H9 (cell line): ENCODE data around the gene MRPL36. TPM values are rescaled to one million over a fixed set of nuclear protein-coding genes. Genes with fewer than 3 reads are reported as not detected.

ENCODE experiments used
- DNase-seq: peaks from one replicate; pipeline ENCODE4 v3.0.0-alpha.2; 2017
- H2AFZ ChIP-seq: one replicate; pipeline ENCODE4 v1.6.1; 2013; ENCODE audit warnings: mild to moderate bottlenecking, low read length, control low read depth, moderate library complexity
- H2AK5ac ChIP-seq: 2 replicates; pipeline ENCODE4 v1.6.1; 2013; ENCODE audit warnings: low read length, control low read depth, mixed read lengths; ENCODE audit not compliant: insufficient read length
- H2BK120ac ChIP-seq: one replicate; pipeline ENCODE4 v1.6.1; 2013; ENCODE audit warnings: low read depth, mild to moderate bottlenecking, low read length, control low read depth, inconsistent platforms; ENCODE audit not compliant: poor library complexity, severe bottlenecking
- H2BK12ac ChIP-seq: 2 replicates; pipeline ENCODE4 v1.6.1; 2013; ENCODE audit warnings: low read length, control low read depth, mixed read lengths, low read depth; ENCODE audit not compliant: insufficient read length
- H2BK15ac ChIP-seq: 2 replicates; pipeline ENCODE4 v1.6.1; 2013; ENCODE audit warnings: low read depth, low read length, control low read depth
- H2BK20ac ChIP-seq: one replicate; pipeline ENCODE4 v1.6.1; 2013; ENCODE audit warnings: low read depth, mild to moderate bottlenecking, low read length, control low read depth, inconsistent platforms; ENCODE audit not compliant: poor library complexity, severe bottlenecking
- H2BK5ac ChIP-seq: 2 replicates; pipeline ENCODE4 v1.6.1; 2013; ENCODE audit warnings: low read length, control low read depth, mixed read lengths; ENCODE audit not compliant: insufficient read length
- H3K14ac ChIP-seq: 2 replicates; pipeline ENCODE4 v1.6.1; 2013; ENCODE audit warnings: low read length, control low read depth; ENCODE audit not compliant: insufficient read depth
- H3K18ac ChIP-seq: 2 replicates; pipeline ENCODE4 v1.6.1; 2013; ENCODE audit warnings: low read depth, mild to moderate bottlenecking, mixed read lengths, low read length, control low read depth; ENCODE audit not compliant: insufficient read length
- H3K23ac ChIP-seq: 2 replicates; pipeline ENCODE4 v1.6.1; 2013; ENCODE audit warnings: low read length, control low read depth, mixed read lengths, low read depth; ENCODE audit not compliant: insufficient read length
- H3K23me2 ChIP-seq: 2 replicates; pipeline ENCODE4 v1.6.1; 2013; ENCODE audit warnings: low read depth, mild to moderate bottlenecking, mixed read lengths, low read length, control low read depth; ENCODE audit not compliant: insufficient read length, poor library complexity, severe bottlenecking
- H3K27ac ChIP-seq: 2 replicates; pipeline ENCODE4 v1.5.1; 2013; ENCODE audit warnings: low read length, control low read depth, mixed read lengths, low read depth; ENCODE audit not compliant: insufficient read length
- H3K27me3 ChIP-seq: 2 replicates; pipeline ENCODE4 v1.6.1; 2013; ENCODE audit warnings: low read length, control low read depth, inconsistent platforms; ENCODE audit not compliant: insufficient read depth
- H3K4ac ChIP-seq: 2 replicates; pipeline ENCODE4 v1.6.1; 2013; ENCODE audit warnings: low read depth, mild to moderate bottlenecking, control low read depth, inconsistent platforms, low read length, moderate library complexity
- H3K4me1 ChIP-seq: 2 replicates; pipeline ENCODE4 v1.6.1; 2013; ENCODE audit warnings: low read length, control low read depth, inconsistent platforms; ENCODE audit not compliant: insufficient read depth
- H3K4me2 ChIP-seq: 2 replicates; pipeline ENCODE4 v1.6.1; 2013; ENCODE audit warnings: low read length, control low read depth, mixed read lengths; ENCODE audit not compliant: insufficient read length, insufficient read depth
- H3K56ac ChIP-seq: 2 replicates; pipeline ENCODE4 v1.6.1; 2013; ENCODE audit warnings: low read depth, mild to moderate bottlenecking, mixed read lengths, low read length, control low read depth; ENCODE audit not compliant: insufficient read length
- H3K79me1 ChIP-seq: 2 replicates; pipeline ENCODE4 v1.6.1; 2013; ENCODE audit warnings: low read depth, mild to moderate bottlenecking, moderate library complexity, low read length, control low read depth, inconsistent platforms; ENCODE audit not compliant: insufficient read depth, poor library complexity, severe bottlenecking
- H3K79me2 ChIP-seq: 2 replicates; pipeline ENCODE4 v1.6.1; 2013; ENCODE audit warnings: low read length, control low read depth, inconsistent platforms; ENCODE audit not compliant: insufficient read depth
- H3K9ac ChIP-seq: 2 replicates; pipeline ENCODE4 v1.6.1; 2013; ENCODE audit warnings: low read length, control low read depth, mixed read lengths; ENCODE audit not compliant: insufficient read length; ENCODE audit errors: extremely low read depth
- H3K9me3 ChIP-seq: one replicate; pipeline ENCODE4 v1.6.1; 2013; ENCODE audit warnings: low read depth, low read length, inconsistent platforms; ENCODE audit not compliant: control insufficient read depth
- H3T11ph ChIP-seq: one replicate; pipeline ENCODE4 v1.6.1; 2013; ENCODE audit warnings: mild to moderate bottlenecking, low read length, control low read depth, inconsistent platforms
- H4K20me1 ChIP-seq: one replicate; pipeline ENCODE4 v1.6.1; 2013; ENCODE audit not compliant: control insufficient read depth, insufficient read length, insufficient read depth
- H4K5ac ChIP-seq: 2 replicates; pipeline ENCODE4 v1.6.1; 2013; ENCODE audit warnings: low read depth, mild to moderate bottlenecking, mixed read lengths, low read length, control low read depth; ENCODE audit not compliant: insufficient read length
- H4K8ac ChIP-seq: replicated peaks from 2 replicates; pipeline ENCODE4 v1.6.1; 2013; ENCODE audit warnings: low read length, control low read depth, mixed read lengths, low read depth; ENCODE audit not compliant: insufficient read length
- H4K91ac ChIP-seq: 2 replicates; pipeline ENCODE4 v1.6.1; 2013; ENCODE audit warnings: low read depth, mild to moderate bottlenecking, moderate library complexity, mixed read lengths, low read length, control low read depth; ENCODE audit not compliant: insufficient read length
- H3K27ac Mint-ChIP-seq, 3 experiments: 2 replicates in 2 of 3; 3 replicates in 1 of 3; pipeline ENCODE4 v1.8.0; 2020 to 2021; ENCODE audit warnings: mixed read lengths in 3 of 3, mild to moderate bottlenecking in 1 of 3, moderate library complexity in 1 of 3
- H3K27me3 Mint-ChIP-seq: 2 replicates; pipeline ENCODE4 v1.8.0; 2021; ENCODE audit warnings: low read depth, mild to moderate bottlenecking, moderate library complexity, mixed read lengths
- H3K36me3 Mint-ChIP-seq, 3 experiments: 2 replicates in 2 of 3; 3 replicates in 1 of 3; pipeline ENCODE4 v1.8.0; 2020 to 2021; ENCODE audit warnings: low read depth in 3 of 3, mixed read lengths in 3 of 3; ENCODE audit not compliant: insufficient read depth in 1 of 3
- H3K4me1 Mint-ChIP-seq, 2 experiments: 2 replicates each; pipeline ENCODE4 v1.8.0; 2020; ENCODE audit warnings: mixed read lengths in 2 of 2
- H3K4me3 Mint-ChIP-seq, 2 experiments: 2 replicates in 1 of 2; 3 replicates in 1 of 2; pipeline ENCODE4 v1.8.0; 2020 to 2021; ENCODE audit warnings: mild to moderate bottlenecking in 2 of 2, mixed read lengths in 2 of 2, moderate library complexity in 1 of 2
- H3K9me3 Mint-ChIP-seq, 2 experiments: 2 replicates in 1 of 2; 3 replicates in 1 of 2; pipeline ENCODE4 v1.8.0; 2020; ENCODE audit warnings: mild to moderate bottlenecking in 2 of 2, mixed read lengths in 2 of 2, moderate library complexity in 1 of 2
- CTCF ChIP-seq: fragments of 200-600 bp; sonication (generic); conservative IDR thresholded peaks from 3 replicates; pipeline ENCODE4 v1.8.0; 2021; ENCODE audit warnings: antibody characterized with exemption, mild to moderate bottlenecking
- WGBS: extraction: QIAGEN DNeasy Blood & Tissue Kit; methylation state at CpG from one replicate; pipeline ENCODE4 v1.1.7; 2013; ENCODE audit warnings: missing lambda C conversion rate, low lambda C conversion rate, mixed read lengths; ENCODE audit not compliant: insufficient read length; ENCODE audit errors: extremely low coverage; 5-methylcytosine and 5-hydroxymethylcytosine counted together
- total RNA-seq: library from RNA; stranded (reverse); gene quantifications from 2 replicates; pipeline ENCODE4 v1.2.1, GENCODE V29; 2021

MRPL36 gene
- total RNA-seq, 1 experiment from 2014 or later: 67.3 TPM

- Histone ChIP-seq H4K8ac (no peak overlapping the region), H3K18ac (no peak overlapping the region), H2BK20ac (no peak overlapping the region), H3K9me3 (no peaks in the 10 kb centered on the region), H2BK120ac (no peak overlapping the region), H3K79me1 (peaks cover 4% of the 10 kb centered on the region), H3K23me2 (peaks cover 7% of the 10 kb centered on the region), H3T11ph (no peak overlapping the region), H3K27ac (no peak overlapping the region), H3K27me3 (no peaks in the 10 kb centered on the region), H3K14ac (no peak overlapping the region), H3K4me2 (no peak overlapping the region), H3K4me1 (no peaks in the 10 kb centered on the region), H2AFZ (no peak overlapping the region), H3K56ac (no peak overlapping the region), H2BK5ac (no peak overlapping the region), H4K91ac (no peak overlapping the region), H4K5ac (no peak overlapping the region), H3K79me2 (peaks cover 13% of the 10 kb centered on the region; the same call in 1 of the 2 replicates), H3K9ac (no peak overlapping the region), H2AK5ac (no peak overlapping the region), H3K4ac (no peak overlapping the region), H2BK12ac (no peak overlapping the region), H2BK15ac (no peak overlapping the region), H4K20me1 (no peaks in the 10 kb centered on the region), H3K23ac (no peak overlapping the region)
- DNase-seq: no peak
- H3K36me3 Mint-ChIP-seq: peaks cover 51 to 73% (median 71%) of the 10 kb centered on the region in 3 experiments
- no CpG with 5 or more reads among the region's 4 CpGs for WGBS
- no peaks in the 10 kb centered on the region for H3K27me3 Mint-ChIP-seq
- no peak overlapping the region for H3K27ac Mint-ChIP-seq
- no peak for TF ChIP-seq CTCF
- H3K4me3 Mint-ChIP-seq: no peak overlapping the region
- no peaks in the 10 kb centered on the region for H3K9me3 Mint-ChIP-seq
- H3K4me1 Mint-ChIP-seq: peaks cover 10 to 17% of the 10 kb centered on the region in 2 experiments
Observed at GRCh38 chr5:1805326-1805725, 5.7 kb upstream of the MRPL36 start.
